ENCODE measurements around the gene HMBS.
"Not testable (repeated sequence)": the region's sequence is repeated elsewhere in the genome, so short reads cannot be mapped to it uniquely, and the experiment has no call there.

The HMBS gene

GRCh38 chr11:119084663-119085436 is at the start of gene HMBS:
Gene HMBS, plus strand, starts transcription at chr11:119084881. Its CDS starts 153 bp downstream, at chr11:119085034.
- peak; percentile 90 for DNase-seq

DNA sequence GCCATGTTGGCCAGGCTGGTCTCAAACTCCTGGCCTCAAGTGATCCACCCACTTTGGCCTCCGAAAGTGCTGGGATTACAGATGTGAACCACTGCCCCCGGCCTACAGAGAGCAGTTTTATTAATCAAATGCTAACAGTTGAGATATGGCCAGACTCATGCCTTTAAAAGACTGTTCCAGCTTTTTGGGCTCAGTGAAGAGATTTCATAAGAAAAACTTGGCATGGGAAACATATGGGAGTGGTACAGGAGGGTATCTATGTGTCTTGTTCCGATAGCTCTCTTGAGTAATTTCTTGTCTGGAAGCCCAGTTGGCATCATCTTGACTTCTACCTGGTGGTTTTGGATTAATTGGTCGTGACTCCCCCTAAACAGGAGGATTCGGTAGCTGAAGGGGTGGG is 45.8 kb upstream of the HMBS start:
- no peak for DNase-seq

DNA sequence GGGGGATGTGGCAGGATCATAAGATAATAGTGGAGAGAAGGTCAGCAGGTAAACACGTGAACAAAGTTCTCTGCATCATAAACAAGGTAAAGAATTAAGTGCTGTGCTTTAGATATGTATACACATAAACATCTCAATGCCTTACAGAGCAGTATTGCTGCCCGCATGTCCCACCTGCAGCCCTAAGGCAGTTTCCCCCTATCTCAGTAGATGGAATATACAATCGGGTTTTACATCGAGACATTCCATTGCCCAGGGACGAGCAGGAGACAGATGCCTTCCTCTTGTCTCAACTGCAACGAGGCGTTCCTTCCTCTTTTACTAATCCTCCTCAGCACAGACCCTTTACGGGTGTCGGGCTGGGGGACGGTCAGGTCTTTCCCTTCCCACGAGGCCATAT is 45.2 kb upstream of the HMBS start:
- DNase-seq: not testable (repeated sequence)

DNA sequence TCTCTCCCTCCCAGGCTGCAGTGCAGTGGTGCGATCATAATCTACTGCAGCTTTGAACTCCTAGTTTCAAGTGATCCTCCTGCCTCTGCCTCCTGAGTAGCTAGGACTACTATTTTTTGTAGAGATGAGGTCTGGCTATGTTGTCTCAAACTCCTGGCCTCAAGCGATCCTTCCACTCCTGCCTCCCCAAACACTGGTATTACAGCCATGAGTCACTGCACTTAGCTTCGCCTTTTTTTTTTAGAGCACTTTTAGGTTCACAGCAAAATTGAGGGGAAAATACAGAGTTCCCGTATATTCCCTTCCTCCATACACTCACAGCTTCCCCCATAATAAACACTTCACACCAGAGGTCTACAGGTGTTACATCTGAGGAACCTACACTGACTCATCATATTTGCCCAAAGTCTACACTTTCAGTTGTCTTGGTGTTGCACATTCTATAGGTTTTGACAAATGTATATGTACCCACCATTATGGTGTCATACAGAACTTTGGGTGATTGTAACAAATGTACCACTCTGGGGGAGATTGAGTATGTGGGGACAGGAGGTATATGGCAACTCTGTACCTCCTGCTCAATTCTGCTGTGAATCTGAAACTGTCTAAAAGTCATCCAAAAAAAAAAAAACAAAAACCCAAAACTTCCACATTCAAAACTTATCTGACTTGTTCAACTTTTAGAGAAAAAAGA is 42.7 kb upstream of the HMBS start:
- DNase-seq: no peak

DNA sequence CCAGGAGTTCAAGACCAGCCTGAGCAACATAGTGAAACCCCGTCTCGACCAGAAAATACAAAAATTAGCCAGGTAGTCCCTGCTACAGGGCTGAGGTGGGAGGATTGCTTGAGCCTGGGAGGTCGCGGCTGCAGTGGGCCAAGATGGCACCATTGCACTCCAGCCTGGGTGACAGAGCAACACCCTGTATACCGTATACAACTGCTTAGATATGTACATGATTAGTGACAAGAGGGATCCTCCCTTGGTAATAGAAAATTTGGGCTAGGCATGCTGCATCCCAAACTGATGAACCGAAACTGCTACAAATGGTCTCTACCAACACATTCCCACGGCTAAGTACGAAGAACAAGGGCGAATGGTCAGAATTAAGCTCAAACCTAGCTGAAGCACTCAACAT is 41.8 kb upstream of the HMBS start:
- DNase-seq: no peak

DNA sequence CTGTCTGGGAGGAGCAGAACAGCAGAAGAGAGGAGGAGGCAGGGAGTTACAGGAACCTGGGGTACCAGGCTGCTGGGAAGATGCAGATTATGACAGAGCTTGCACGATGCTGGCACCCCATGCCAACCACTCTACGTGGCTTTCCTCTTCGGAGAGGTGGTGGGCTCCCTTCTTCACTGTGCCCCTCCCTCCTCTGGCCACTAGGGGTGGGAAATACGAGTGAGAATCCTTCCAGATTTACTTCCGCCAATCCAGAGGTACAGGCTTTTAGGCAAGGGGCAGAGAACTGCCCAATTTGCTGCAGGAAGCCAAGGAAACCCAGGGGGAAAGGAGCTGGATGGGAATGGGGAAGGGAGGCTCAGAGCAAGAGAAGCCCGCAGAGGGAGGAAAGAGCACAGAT is 40.0 kb upstream of the HMBS start:
- DNase-seq: no peak

- DNase-seq: no peak
Measured at GRCh38 chr11:119046489-119046888, 38.2 kb upstream of the HMBS start.

DNA sequence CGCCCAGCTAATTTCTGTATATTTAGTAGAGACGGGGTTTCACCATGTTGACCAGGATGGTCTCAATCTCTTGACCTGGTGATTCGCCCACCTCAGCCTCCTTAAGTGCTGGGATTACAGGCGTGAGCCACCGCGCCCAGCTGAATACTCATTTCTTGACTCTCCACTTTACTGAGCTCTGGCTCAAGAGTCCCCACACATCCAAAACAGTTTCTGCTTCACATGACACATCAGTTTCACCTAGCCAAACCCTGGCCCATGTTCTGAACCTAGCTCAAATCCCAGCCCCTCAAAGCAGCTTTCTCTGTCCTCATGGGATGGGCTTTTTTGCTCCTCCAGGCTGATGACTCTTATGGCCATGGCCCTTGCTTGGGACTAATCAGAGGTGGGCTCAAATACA is 37.5 kb upstream of the HMBS start:
- no peak for DNase-seq

DNA sequence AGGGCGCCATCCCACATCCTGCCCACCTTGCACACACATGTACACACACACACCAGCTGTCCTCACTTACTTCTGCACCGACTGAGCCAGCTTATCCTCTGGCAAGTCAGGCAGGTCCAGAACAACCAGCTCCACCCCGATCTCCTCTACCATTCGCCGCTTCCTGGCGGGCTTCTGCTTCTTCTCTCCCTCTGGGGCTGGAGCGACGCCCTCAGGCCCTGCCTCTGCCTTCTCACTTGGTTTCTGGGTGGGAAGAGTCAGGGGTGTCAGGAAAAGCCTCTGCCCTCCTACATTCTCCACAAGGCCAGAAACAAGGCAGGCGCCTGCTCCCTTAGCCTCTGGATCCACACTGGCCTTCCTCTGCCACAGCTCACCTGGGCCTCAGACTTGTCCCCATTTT is 36.0 kb upstream of the HMBS start:
- no peak for DNase-seq

DNA sequence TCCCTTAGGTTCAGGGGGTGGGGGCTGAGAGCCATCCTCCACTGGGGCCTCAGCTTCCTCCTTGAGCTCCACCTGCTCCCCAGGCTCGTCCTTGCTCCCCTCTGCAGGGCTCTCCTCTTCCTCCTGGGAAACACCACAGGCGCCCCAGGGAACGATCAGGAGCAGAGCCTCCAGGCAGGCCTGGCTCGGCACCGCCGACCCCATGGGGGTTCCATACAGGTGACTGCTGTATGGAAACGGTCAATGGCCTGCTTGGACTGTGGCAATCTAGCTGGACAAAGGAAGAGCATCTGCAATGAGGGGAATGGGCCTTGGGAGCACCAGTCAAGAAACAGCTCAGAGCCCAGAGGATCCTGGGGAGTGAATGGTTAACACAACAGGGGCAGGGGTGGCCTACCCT is 35.6 kb upstream of the HMBS start:
- no peak for DNase-seq

DNA sequence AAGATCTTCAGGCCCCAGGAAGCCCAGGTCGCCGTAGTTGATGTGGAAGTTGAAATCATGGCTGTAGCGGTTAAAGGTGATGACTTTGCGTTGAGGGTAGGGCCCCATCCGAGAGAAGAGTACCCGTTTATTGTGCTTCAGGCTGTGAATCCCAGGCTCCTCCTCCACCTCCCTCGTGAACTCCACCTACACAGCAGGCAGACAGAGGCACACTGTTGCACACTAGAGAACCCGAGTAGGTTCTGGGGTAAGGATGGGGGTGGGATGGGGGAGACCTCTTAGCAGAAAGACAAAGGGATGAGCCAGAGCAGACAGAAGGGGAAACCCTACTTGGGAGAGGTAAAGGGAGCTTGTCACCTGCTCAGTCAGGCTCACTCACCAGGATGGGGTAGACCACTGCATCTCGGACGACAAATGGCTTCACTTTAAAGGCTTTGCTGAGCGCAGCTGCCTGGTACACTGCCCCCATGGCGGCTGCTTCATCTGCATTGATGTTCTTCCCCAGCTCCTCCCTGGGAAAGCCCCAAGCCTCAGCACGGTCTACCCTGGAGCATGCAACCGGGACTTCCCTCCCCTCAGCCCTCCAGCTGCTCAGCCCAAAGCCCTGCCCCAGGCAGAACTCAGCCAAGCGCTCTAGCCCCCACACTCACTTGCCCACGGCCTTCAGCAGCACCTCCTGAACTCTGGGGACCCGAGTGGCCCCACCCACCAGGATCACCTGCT is 33.1 kb upstream of the HMBS start:
- DNase-seq: no peak

DNA sequence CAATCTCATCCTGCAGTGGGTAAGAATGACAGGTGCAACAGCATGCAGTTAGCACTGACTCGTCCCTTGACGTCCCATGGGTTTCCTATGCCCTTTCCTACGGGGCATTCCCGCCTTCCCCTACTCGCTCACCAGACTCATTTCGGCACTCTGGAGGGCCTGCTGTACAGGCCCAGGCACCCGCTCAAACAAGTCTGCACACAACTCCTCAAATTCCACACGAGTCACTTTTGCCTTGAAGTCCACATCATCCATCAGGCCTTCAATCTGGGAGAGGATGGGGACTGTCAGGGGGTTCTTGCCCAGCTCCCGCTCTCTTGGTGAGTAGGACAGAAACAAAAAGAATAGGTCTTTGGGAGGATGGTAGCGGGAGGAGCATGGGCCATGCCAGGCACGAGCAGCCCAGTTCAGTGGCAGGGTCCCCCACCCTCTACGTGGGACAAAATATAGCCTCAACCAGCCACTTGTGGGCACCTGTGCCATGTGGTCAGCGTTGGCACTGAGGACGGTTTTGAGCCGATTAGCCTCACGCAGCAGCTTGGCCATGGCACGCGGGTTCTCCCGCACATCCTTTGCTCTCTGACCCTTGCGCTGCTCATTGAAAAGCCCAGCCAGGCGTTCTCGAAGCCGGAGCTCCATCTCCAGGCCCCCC is 32.4 kb upstream of the HMBS start:
- no peak for DNase-seq

- DNase-seq: no peak
Measured at GRCh38 chr11:119054418-119054817, 30.3 kb upstream of the HMBS start.

DNA sequence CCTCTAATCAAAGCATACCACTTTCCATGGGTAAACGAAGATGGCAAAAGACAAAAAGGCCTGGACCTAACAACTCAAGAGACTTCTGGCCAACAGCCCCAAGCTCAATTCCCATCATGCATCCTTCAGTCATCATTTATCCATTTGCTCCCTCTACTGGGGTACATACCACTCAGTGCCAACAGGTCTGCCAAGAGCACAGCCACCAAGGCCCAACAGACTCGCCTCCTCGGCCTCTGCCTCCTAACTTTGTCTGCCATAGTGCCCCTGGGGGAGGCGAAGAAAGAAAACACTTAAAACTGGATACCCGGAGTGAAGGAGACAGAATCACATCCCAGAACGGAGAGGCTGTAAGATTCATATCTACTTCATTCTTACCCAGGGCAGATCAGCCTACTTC is 28.8 kb upstream of the HMBS start:
- DNase-seq: peak; percentile 8 to 12

DNA sequence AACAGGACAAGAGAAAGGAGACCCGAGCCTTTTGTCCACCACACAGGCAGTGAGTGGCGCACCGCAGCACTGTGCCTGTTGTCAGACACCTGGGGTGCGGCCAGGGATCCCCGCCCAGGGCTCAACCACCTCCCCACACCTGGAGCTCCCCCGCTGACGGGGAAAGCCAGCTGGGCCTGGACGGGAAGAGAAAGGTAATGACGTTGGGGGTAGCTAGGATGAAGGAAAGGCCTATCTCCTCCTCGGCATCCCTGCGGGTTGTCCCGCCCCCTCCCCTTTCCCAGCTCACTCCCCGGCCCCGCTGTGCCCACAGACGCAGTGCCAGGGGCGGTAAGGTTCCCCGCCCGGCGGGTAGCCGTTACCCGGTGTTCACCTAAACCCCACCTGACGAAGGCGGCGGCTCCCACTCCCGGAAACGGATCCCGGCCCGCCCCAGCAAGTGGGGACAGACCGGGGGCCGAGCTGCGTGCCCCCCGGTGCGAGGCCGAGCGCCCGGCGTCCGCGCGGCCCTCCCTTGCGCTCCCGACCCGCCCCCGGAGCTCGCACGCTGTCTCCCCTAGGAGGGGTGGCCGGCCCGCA is 28.2 kb upstream of the HMBS start:
- DNase-seq: peak in 1 of 2 experiments; percentile 41

DNA sequence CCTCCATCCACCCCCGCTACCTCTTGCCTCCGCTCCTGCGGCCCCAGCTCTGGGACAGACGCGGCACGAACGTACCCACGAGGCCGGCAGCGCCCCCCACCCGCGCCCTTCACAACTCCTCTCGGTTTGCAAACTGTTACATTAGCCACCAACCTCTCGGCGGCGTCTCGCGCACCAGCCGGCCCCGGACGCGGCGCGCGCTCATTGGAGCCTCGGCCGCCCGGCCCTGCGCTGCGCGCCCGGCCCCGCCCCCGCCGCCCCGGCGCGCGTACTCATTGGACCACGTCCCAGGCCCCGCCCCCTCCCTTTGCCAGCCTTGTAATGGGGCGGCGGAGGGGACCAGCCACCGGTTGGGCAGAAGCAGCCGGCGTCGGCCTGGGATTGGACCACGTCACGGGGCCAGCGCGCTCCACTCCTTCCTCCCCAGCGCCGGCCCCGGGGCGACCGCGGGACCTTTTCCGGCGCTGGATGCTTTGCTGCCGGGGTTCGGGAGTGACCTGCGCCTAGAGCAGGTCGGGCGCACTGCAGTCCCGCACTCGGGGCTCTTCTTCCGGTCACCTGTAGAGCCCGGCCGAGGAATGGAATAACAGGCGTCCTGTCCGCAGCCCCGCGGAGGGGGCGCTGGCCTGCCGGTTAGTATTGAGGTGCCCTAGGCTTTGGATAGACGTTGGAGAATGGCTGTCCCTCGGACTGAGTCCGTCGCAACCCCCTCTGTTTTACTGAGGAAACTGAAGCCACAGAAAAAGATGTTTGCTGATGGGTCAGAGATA is 27.5 kb upstream of the HMBS start, which contains the start of gene HYOU1:
HYOU1 (minus strand) TSS at position 206 of the 770 bp plus-strand sequence. CDS start 1,045 bp downstream, outside the sequence.
- DNase-seq: peak; percentile 89 to 92

- not testable (repeated sequence) for DNase-seq
Measured at GRCh38 chr11:119059128-119059527, 25.6 kb upstream of the HMBS start.

GRCh38 chr11:119061256-119061655 is 23.4 kb upstream of the HMBS start:
- no peak for DNase-seq

DNA sequence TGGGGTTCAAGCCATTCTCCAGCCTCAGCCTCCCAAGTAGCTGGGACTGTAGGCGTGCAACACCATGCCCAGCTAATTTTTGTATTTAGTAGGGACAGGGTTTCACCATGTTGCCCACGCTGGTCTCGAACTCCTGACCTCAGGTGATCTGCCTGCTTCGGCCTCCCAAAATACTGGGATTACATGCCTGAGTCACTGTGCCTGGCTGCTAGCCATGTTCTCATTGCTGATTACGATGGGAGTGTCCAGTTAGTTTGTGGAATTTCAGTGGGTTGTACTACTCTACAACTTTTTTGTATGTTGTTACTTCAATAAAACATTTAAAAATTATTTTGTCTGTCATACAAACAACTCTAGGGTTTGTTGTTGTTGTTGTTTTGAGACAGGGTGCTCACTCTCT is 21.9 kb upstream of the HMBS start:
- no peak for DNase-seq

GRCh38 chr11:119065369-119065768 is 19.3 kb upstream of the HMBS start:
- peak in 1 of 2 experiments; percentile 36 for DNase-seq

GRCh38 chr11:119067371-119068222 is 17.1 kb upstream of the HMBS start, which contains the start of gene VPS11:
Gene VPS11, plus strand, starts transcription at chr11:119067818. Its CDS starts 6 bp downstream, at chr11:119067824.
- peak; percentile 84 to 95 for DNase-seq
